Erythroblast (primary cell): ENCODE data around the gene POLA2.
"Not testable (repeated sequence)": the region's sequence is repeated elsewhere in the genome, so short reads cannot be mapped to it uniquely, and the experiment has no call there.

ENCODE experiments used
- GATA1 ChIP-seq: IDR thresholded peaks from 2 replicates; pipeline ENCODE4 v1.6.1; 2011; ENCODE audit warnings: low read depth, mild to moderate bottlenecking, control low read depth, low read length, moderate library complexity
- POLR2A ChIP-seq: IDR thresholded peaks from 2 replicates; pipeline ENCODE4 v1.6.1; 2011; ENCODE audit warnings: mild to moderate bottlenecking, low read length

GRCh38 chr11:65238302-65238701, 23.5 kb upstream of the POLA2 start:
- not testable (repeated sequence) for TF ChIP-seq POLR2A, GATA1
